Osteocyte (in vitro differentiated cells): ENCODE results near the gene RPTOR. TPM values are rescaled to one million over a fixed set of nuclear protein-coding genes. Genes with fewer than 3 reads are reported as not detected.

Experiments used
- DNase-seq: peaks from one replicate; pipeline ENCODE4 v3.0.0; 2021; ENCODE audit warnings: mixed read lengths; ENCODE audit not compliant: unreplicated experiment; ENCODE audit errors: extremely low spot score
- H3K27ac Mint-ChIP-seq: one replicate; pipeline ENCODE4 v1.8.0; 2021; ENCODE audit warnings: mild to moderate bottlenecking, mixed read lengths; ENCODE audit not compliant: unreplicated experiment
- H3K27me3 Mint-ChIP-seq: one replicate; pipeline ENCODE4 v1.8.0; 2021; ENCODE audit warnings: mixed read lengths; ENCODE audit not compliant: unreplicated experiment
- H3K36me3 Mint-ChIP-seq: one replicate; pipeline ENCODE4 v1.8.0; 2021; ENCODE audit warnings: mixed read lengths; ENCODE audit not compliant: unreplicated experiment
- H3K4me1 Mint-ChIP-seq: one replicate; pipeline ENCODE4 v1.8.0; 2021; ENCODE audit warnings: mixed read lengths; ENCODE audit not compliant: unreplicated experiment
- H3K4me3 Mint-ChIP-seq: one replicate; pipeline ENCODE4 v1.8.0; 2021; ENCODE audit warnings: mild to moderate bottlenecking, moderate library complexity, mixed read lengths; ENCODE audit not compliant: unreplicated experiment
- H3K9me3 Mint-ChIP-seq: one replicate; pipeline ENCODE4 v1.8.0; 2021; ENCODE audit warnings: mixed read lengths; ENCODE audit not compliant: unreplicated experiment
- total RNA-seq: library from RNA; stranded (reverse); gene quantifications from 2 replicates; pipeline ENCODE4 v1.2.1, GENCODE V29; 2021
- TF ChIP-seq, protein P1 (sequence below): fragments of 200-600 bp; sonication (generic); IDR thresholded peaks from 2 replicates; pipeline ENCODE4 v1.5.0; 2021; ENCODE audit warnings: antibody characterized with exemption, mild to moderate bottlenecking, moderate library complexity

Gene RPTOR
- total RNA-seq, 1 donor from 2014 or later = 36.0 TPM

DNA sequence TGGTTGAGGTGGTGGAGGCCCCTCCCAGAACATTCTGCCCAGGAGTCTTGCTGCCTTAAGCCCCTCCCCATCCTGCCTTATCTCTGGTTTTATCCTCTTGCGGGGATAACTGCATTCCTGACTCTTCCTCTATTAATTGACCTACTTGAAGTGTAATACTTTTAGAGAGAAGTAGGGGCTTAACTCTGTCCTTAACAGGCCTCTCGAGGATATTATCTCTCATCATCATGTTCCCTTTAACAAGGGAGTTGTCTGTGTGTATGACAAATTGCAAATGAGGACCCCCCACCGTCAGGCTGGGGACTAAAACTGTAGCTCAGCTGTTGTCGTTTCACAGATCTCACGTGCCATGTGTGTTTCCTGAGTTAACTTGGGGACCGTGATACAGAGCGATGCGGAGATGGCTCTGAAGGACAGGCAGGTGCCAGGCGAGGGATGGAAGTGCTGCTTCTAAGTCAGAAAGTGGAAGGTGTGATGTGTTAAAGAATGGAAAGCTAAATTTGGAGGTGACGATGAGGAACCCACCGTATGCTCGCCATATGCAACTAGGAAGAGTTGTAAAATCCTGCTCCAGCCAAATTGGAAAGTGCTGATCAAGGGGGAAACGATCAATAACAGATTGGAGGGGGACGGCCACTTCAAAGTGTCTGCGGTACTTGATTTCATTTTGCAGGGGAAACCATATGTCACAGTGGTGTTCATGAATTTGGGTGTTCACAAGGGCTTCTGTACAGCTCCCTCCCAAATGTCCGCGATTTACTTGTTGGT is 106.3 kb downstream of the RPTOR start:
- TF ChIP-seq, protein P1, sequence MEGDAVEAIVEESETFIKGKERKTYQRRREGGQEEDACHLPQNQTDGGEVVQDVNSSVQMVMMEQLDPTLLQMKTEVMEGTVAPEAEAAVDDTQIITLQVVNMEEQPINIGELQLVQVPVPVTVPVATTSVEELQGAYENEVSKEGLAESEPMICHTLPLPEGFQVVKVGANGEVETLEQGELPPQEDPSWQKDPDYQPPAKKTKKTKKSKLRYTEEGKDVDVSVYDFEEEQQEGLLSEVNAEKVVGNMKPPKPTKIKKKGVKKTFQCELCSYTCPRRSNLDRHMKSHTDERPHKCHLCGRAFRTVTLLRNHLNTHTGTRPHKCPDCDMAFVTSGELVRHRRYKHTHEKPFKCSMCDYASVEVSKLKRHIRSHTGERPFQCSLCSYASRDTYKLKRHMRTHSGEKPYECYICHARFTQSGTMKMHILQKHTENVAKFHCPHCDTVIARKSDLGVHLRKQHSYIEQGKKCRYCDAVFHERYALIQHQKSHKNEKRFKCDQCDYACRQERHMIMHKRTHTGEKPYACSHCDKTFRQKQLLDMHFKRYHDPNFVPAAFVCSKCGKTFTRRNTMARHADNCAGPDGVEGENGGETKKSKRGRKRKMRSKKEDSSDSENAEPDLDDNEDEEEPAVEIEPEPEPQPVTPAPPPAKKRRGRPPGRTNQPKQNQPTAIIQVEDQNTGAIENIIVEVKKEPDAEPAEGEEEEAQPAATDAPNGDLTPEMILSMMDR = no peak
- Mint-ChIP-seq H3K9me3 (peaks cover 8% of the 10 kb centered on the region), H3K27ac (no peak overlapping the region), H3K27me3 (no peaks in the 10 kb centered on the region), H3K4me3 (no peak overlapping the region), H3K36me3 (peaks cover 4% of the 10 kb centered on the region), H3K4me1 (peaks cover 40% of the 10 kb centered on the region)
- no peak for DNase-seq

DNA sequence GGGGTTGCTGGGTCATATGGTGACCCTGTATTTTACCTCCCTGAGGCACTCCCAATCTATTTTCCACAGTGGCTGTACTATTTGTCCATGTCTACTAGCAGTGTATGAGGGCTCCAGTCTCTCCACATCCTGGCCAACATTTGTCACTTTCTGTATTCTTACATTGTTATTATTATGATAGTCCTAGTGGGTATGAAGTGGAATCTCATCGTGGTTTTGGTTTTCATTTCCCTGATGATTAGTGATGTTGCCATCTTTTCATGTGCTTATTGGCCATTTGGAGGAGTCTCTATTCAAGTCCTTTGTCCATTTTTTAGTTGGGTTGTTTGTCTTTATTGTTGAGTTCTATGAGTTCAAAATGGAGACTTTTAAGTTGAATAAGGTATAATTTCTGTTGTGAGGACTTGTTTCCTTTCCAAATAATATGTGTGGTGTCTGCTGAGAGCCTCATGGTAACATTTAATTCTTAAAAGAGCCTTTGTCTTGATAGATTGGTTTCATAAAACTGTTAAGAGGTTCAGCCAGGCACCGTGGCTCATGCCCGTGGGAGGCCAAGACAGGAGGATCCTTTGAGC is 108.2 kb downstream of the RPTOR start:
- H3K36me3 Mint-ChIP-seq = peaks cover 2% of the 10 kb centered on the region
- no peak for DNase-seq
- H3K4me3 Mint-ChIP-seq = no peak overlapping the region
- H3K9me3 Mint-ChIP-seq = peaks cover 13% of the 10 kb centered on the region
- peaks cover 33% of the 10 kb centered on the region for H3K4me1 Mint-ChIP-seq
- H3K27ac Mint-ChIP-seq = no peak overlapping the region
- no peaks in the 10 kb centered on the region for H3K27me3 Mint-ChIP-seq
- TF ChIP-seq, protein P1 = no peak

DNA sequence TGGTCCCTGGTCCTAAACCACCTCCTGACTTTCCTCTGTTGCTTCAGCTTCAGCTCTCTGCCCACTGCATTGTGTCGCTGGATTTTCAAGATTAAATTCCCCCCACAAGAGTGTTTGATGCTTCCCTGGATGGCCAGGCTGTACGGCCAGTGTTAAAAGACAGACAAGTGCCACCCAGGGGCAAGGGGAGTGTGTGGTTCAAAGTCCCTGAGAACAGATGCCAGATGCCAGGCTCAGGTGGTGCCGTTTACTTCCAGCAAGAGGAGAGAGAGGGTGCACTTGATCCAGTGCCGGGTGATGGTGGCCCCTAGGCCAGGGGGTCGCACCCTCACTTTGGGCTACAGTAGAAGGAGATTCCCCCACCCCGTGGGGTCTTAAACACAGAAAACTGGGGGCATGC is 109.2 kb downstream of the RPTOR start:
- H3K9me3 Mint-ChIP-seq = peaks cover 18% of the 10 kb centered on the region
- no peak overlapping the region for H3K4me3 Mint-ChIP-seq
- H3K4me1 Mint-ChIP-seq = peaks cover 32% of the 10 kb centered on the region
- no peak overlapping the region for H3K27ac Mint-ChIP-seq
- no peak for DNase-seq
- peaks cover 6% of the 10 kb centered on the region for H3K36me3 Mint-ChIP-seq
- TF ChIP-seq, protein P1 = no peak
- H3K27me3 Mint-ChIP-seq = no peaks in the 10 kb centered on the region

DNA sequence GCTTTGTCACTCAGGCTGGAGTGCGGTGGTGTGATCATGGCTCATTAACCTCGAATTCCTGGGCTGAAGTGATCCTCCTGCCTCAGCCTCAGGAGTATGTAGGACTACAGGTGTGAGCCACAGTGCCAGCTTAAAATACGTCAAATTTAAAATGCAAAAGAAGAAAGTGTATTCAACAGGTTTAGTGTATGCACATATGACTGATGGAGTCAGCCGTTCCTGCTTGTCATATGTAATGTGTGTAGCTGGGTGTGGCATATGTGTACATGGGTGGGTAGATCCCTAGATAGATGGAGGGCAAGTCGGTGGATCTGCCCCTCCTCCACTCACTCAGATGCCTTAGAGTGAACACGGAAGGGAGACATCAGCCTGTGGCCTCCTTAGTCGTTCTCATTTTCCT is 111.0 kb downstream of the RPTOR start:
- H3K9me3 Mint-ChIP-seq = peaks cover 18% of the 10 kb centered on the region
- H3K27ac Mint-ChIP-seq = no peak overlapping the region
- H3K4me1 Mint-ChIP-seq = peaks cover 16% of the 10 kb centered on the region
- no peaks in the 10 kb centered on the region for H3K27me3 Mint-ChIP-seq
- DNase-seq = no peak
- H3K4me3 Mint-ChIP-seq = no peak overlapping the region
- H3K36me3 Mint-ChIP-seq = peaks cover 8% of the 10 kb centered on the region
- TF ChIP-seq, protein P1 = no peak

DNA sequence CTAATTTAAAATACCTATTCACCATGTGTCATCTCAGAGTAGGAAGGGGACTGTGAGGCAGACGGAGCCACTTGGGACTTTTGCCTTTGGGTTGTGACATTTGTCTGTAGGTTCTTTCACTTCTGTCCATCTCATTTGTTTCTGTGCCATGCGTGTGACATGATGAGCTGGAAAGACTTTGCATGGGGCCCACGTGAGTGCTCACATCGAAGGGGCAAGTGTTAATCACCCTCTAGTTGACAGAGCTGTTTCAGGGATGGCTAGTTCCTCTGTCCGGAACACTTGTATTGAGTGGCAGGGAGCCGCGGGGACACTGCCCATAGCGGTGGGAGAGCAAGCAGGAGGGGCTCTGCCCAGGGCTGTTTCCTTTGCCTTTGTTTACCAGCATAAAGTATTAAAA is 112.0 kb downstream of the RPTOR start:
- DNase-seq = no peak
- TF ChIP-seq, protein P1 = no peak
- Mint-ChIP-seq H3K4me1 (peaks cover 12% of the 10 kb centered on the region), H3K36me3 (peaks cover 8% of the 10 kb centered on the region), H3K4me3 (no peak overlapping the region), H3K27ac (no peak overlapping the region), H3K9me3 (peaks cover 18% of the 10 kb centered on the region), H3K27me3 (no peaks in the 10 kb centered on the region)
